GM19193 (cell line): ENCODE results near the gene ACSS1.

Experiments used
- POLR2A ChIP-seq: IDR thresholded peaks from 4 replicates; pipeline ENCODE4 v1.6.1; 2011; ENCODE audit not compliant: insufficient read depth, insufficient read length; ENCODE audit errors: extremely low read depth

ACSS1 gene

GRCh38 chr20:25083141-25083772, 25.3 kb upstream of the ACSS1 start:
- TF ChIP-seq POLR2A, result no peak

- no peak for TF ChIP-seq POLR2A
Observed at GRCh38 chr20:25082498-25082873, 24.5 kb upstream of the ACSS1 start.

GRCh38 chr20:25081730-25082497, 24.0 kb upstream of the ACSS1 start, which contains the start of gene VSX1:
Gene VSX1 (minus strand): TSS chr20:25082141. CDS start chr20:25082096, 45 bp downstream.
- TF ChIP-seq POLR2A, result no peak

GRCh38 chr20:25081065-25081729, 23.3 kb upstream of the ACSS1 start:
- TF ChIP-seq POLR2A, result no peak

- TF ChIP-seq POLR2A, result no peak
Observed at GRCh38 chr20:25079171-25079570, 21.2 kb upstream of the ACSS1 start.

GRCh38 chr20:25078662-25079061, 20.7 kb upstream of the ACSS1 start:
- no peak for TF ChIP-seq POLR2A

- TF ChIP-seq POLR2A, result no peak
Observed at GRCh38 chr20:25077610-25078169, 19.8 kb upstream of the ACSS1 start.

- TF ChIP-seq POLR2A, result no peak
Observed at GRCh38 chr20:25076731-25077609, 19.0 kb upstream of the ACSS1 start.

- no peak for TF ChIP-seq POLR2A
Observed at GRCh38 chr20:25076201-25076600, 18.3 kb upstream of the ACSS1 start.

- no peak for TF ChIP-seq POLR2A
Observed at GRCh38 chr20:25073544-25073943, 15.6 kb upstream of the ACSS1 start.

- TF ChIP-seq POLR2A, result no peak
Observed at GRCh38 chr20:25072226-25072811, 14.4 kb upstream of the ACSS1 start.

GRCh38 chr20:25071734-25072133, 13.8 kb upstream of the ACSS1 start:
- TF ChIP-seq POLR2A, result no peak

- TF ChIP-seq POLR2A, result no peak
Observed at GRCh38 chr20:25070821-25071473, 13.0 kb upstream of the ACSS1 start.
